ENCODE data around the gene ADCY3. TPM values are rescaled to one million over a fixed set of nuclear protein-coding genes. Genes with fewer than 3 reads are reported as not detected.

ADCY3 gene
- total RNA-seq, 1 experiment from 2014 or later, result 71.1 TPM

DNA sequence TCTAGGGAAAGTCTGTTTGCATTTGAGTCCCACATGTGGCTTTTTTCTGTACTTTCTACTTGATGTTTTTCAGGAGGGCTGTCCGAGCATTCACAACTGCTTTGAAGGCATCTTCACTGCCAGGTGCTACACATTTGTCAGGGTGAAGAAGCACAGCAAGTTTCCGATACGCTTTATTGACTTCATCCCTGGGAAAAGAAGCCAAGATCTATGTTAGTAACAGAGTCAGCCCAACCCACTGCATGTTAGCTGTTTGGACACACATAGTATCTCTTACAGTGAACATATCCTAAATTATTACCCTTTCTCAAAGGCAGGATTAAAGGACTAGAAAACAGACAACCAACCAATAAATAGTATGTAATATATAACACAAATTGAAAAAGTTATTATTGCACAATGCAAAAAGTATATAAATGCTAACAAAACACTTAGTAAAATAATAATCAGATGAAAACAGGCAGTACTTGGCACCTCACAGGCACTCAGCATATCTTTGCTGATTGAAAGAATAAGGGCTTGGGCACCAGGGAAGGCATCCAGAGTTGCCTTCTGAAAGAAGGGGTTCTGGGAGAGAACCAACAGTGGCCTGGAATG lies 27.6 kb upstream of the ADCY3 start:
- H2AFZ ChIP-seq (ENCODE audit: low read depth, low read length, poor library complexity, severe bottlenecking), result no peak overlapping the region
- BruUV-seq (replicated peaks), result no TSS peak
- 0 out of 4 replicates have a peak, but pooled peaks cover 0 to 3% of the 10 kb centered on the region in 2 experiments for H3K36me3 ChIP-seq (ENCODE audit: control insufficient read depth in 1 of 2, insufficient read depth in 2 of 2, low read length in 2 of 2)
- no peak for DNase-seq (ENCODE audit: low read depth, low spot score)
- no peaks in the 10 kb centered on the region for H3K9me3 ChIP-seq (ENCODE audit: control insufficient read depth in 1 of 2, insufficient read depth in 1 of 2, low read depth in 1 of 2, low read length in 2 of 2)
- no peak overlapping the region for H3K4me2 ChIP-seq (ENCODE audit: low read length)
- no peak overlapping the region for H3K9ac ChIP-seq (ENCODE audit: low read length)
- H3K9me2 ChIP-seq (ENCODE audit: insufficient read depth), result no peaks in the 10 kb centered on the region
- H3K4me3 ChIP-seq (replicated peaks in 1 of 2; ENCODE audit: low read depth in 1 of 2, low read length in 2 of 2), result no peak overlapping the region
- no peaks in the 10 kb centered on the region for H3K79me2 ChIP-seq (ENCODE audit: insufficient read depth, low read length)
- no peaks in the 10 kb centered on the region for H4K20me1 ChIP-seq (ENCODE audit: insufficient read depth)
- no peaks in the 10 kb centered on the region for H3K4me1 ChIP-seq (ENCODE audit: control insufficient read depth in 1 of 2, insufficient read depth in 2 of 2, low read length in 2 of 2)
- H3K27ac ChIP-seq (ENCODE audit: low read depth, low read length), result no peak overlapping the region
- ATAC-seq, result no peak
- H3K27me3 ChIP-seq (ENCODE audit: insufficient read depth, low read length), result no peaks in the 10 kb centered on the region
- TF ChIP-seq EZH2phosphoT487 (IDR thresholded peaks at IDR 0.05; ENCODE audit: borderline replicate concordance) (no peak), FOSL1 (IDR thresholded peaks at IDR 0.05; ENCODE audit: low read depth) (no peak), SIN3A (IDR thresholded peaks at IDR 0.05; ENCODE audit: low read depth) (no peak), EGR1 (IDR thresholded peaks at IDR 0.05; ENCODE audit: low read depth) (no peak), RAD21 (IDR thresholded peaks at IDR 0.05; ENCODE audit: low read depth) (no peak), SP1 (IDR thresholded peaks at IDR 0.05; ENCODE audit: low read depth) (no peak), ELF1 (IDR thresholded peaks at IDR 0.05; ENCODE audit: borderline replicate concordance, low read depth) (no peak), YY1 (IDR thresholded peaks at IDR 0.05; ENCODE audit: extremely low read depth, insufficient replicate concordance, low read depth, low read length) (no peak), TCF7L2 (IDR thresholded peaks at IDR 0.05; ENCODE audit: borderline replicate concordance, extremely low read depth, insufficient read depth, insufficient read length) (no peak), CEBPB (IDR thresholded peaks at IDR 0.05; ENCODE audit: low read depth) (no peak), POLR2AphosphoS5 (IDR thresholded peaks at IDR 0.05; ENCODE audit: low read depth, low read length) (no peak), EZH2 (IDR thresholded peaks at IDR 0.05) (no peak), ZFX (IDR thresholded peaks at IDR 0.05) (no peak), ZNF274 (IDR thresholded peaks at IDR 0.05; ENCODE audit: low read depth, low read length) (no peak), SRF (IDR thresholded peaks at IDR 0.05; ENCODE audit: low read depth) (no peak)
- TF ChIP-seq, protein P1, sequence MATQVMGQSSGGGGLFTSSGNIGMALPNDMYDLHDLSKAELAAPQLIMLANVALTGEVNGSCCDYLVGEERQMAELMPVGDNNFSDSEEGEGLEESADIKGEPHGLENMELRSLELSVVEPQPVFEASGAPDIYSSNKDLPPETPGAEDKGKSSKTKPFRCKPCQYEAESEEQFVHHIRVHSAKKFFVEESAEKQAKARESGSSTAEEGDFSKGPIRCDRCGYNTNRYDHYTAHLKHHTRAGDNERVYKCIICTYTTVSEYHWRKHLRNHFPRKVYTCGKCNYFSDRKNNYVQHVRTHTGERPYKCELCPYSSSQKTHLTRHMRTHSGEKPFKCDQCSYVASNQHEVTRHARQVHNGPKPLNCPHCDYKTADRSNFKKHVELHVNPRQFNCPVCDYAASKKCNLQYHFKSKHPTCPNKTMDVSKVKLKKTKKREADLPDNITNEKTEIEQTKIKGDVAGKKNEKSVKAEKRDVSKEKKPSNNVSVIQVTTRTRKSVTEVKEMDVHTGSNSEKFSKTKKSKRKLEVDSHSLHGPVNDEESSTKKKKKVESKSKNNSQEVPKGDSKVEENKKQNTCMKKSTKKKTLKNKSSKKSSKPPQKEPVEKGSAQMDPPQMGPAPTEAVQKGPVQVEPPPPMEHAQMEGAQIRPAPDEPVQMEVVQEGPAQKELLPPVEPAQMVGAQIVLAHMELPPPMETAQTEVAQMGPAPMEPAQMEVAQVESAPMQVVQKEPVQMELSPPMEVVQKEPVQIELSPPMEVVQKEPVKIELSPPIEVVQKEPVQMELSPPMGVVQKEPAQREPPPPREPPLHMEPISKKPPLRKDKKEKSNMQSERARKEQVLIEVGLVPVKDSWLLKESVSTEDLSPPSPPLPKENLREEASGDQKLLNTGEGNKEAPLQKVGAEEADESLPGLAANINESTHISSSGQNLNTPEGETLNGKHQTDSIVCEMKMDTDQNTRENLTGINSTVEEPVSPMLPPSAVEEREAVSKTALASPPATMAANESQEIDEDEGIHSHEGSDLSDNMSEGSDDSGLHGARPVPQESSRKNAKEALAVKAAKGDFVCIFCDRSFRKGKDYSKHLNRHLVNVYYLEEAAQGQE (IDR thresholded peaks at IDR 0.05; ENCODE audit: low read depth), result no peak
- TF ChIP-seq, protein P2, sequence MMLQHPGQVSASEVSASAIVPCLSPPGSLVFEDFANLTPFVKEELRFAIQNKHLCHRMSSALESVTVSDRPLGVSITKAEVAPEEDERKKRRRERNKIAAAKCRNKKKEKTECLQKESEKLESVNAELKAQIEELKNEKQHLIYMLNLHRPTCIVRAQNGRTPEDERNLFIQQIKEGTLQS (IDR thresholded peaks at IDR 0.05), result no peak
- TF ChIP-seq, protein P3, sequence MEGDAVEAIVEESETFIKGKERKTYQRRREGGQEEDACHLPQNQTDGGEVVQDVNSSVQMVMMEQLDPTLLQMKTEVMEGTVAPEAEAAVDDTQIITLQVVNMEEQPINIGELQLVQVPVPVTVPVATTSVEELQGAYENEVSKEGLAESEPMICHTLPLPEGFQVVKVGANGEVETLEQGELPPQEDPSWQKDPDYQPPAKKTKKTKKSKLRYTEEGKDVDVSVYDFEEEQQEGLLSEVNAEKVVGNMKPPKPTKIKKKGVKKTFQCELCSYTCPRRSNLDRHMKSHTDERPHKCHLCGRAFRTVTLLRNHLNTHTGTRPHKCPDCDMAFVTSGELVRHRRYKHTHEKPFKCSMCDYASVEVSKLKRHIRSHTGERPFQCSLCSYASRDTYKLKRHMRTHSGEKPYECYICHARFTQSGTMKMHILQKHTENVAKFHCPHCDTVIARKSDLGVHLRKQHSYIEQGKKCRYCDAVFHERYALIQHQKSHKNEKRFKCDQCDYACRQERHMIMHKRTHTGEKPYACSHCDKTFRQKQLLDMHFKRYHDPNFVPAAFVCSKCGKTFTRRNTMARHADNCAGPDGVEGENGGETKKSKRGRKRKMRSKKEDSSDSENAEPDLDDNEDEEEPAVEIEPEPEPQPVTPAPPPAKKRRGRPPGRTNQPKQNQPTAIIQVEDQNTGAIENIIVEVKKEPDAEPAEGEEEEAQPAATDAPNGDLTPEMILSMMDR (IDR thresholded peaks at IDR 0.05 in 2 of 3, conservative IDR thresholded peaks at IDR 0.05 in 1 of 3; ENCODE audit: borderline replicate concordance in 1 of 3, insufficient read depth in 1 of 3, low read depth in 2 of 3, low read length in 2 of 3), result no peak
- POLR2A ChIA-PET, result no interaction called here
- RAD21 ChIA-PET (ENCODE audit: low non-redundant PET in 1 of 2, low total read pairs in 2 of 2, uncharacterized antibody in 2 of 2, unreplicated experiment in 2 of 2), result no interaction called here
- CTCF ChIA-PET, result no interaction called here
- intact Hi-C loops (cut with micrococcal nuclease), result no loop called here

Measured in HCT116 (cell line).